ENCODE measurements around the gene IL17A.

Gene IL17A

GRCh38 chr6:52149076-52149475 lies 37.1 kb upstream of the IL17A start:
- Histone ChIP-seq H3K4me2 (ENCODE audit: low read length) (no peak overlapping the region), H3K27ac (ENCODE audit: low read depth, low read length, poor library complexity, severe bottlenecking) (no peak overlapping the region), H3K4me1 (ENCODE audit: insufficient read depth, low read length, severe bottlenecking) (no peaks in the 10 kb centered on the region), H3K9me3 (ENCODE audit: low read length) (no peaks in the 10 kb centered on the region), H3K36me3 (ENCODE audit: insufficient read depth, low read length) (no peaks in the 10 kb centered on the region), H3K27me3 (ENCODE audit: insufficient read depth, low read length) (no peaks in the 10 kb centered on the region), H2AFZ (ENCODE audit: low read length) (no peak overlapping the region), H3K9ac (ENCODE audit: low read length) (no peak overlapping the region), H3K4me3 (ENCODE audit: low read depth, low read length, poor library complexity, severe bottlenecking) (no peak overlapping the region), H3K9me2 (ENCODE audit: low read depth, low read length) (no peaks in the 10 kb centered on the region), H3K79me2 (ENCODE audit: insufficient read depth, low read length) (no peaks in the 10 kb centered on the region), H3F3A (ENCODE audit: insufficient read depth, low read length) (no peaks in the 10 kb centered on the region), H4K20me1 (ENCODE audit: insufficient read depth, low read length) (no peaks in the 10 kb centered on the region)
- TF ChIP-seq EZH2 (IDR thresholded peaks at IDR 0.05; ENCODE audit: borderline replicate concordance, low read length): no peak
- TF ChIP-seq CTCF (IDR thresholded peaks at IDR 0.05; ENCODE audit: low read length): no peak

GRCh38 chr6:52149949-52150348 lies 36.2 kb upstream of the IL17A start:
- Histone ChIP-seq H4K20me1 (ENCODE audit: insufficient read depth, low read length) (no peaks in the 10 kb centered on the region), H3K4me2 (ENCODE audit: low read length) (no peak overlapping the region), H3K79me2 (ENCODE audit: insufficient read depth, low read length) (no peaks in the 10 kb centered on the region), H2AFZ (ENCODE audit: low read length) (no peak overlapping the region), H3K4me1 (ENCODE audit: insufficient read depth, low read length, severe bottlenecking) (no peaks in the 10 kb centered on the region), H3K36me3 (ENCODE audit: insufficient read depth, low read length) (no peaks in the 10 kb centered on the region), H3K9me3 (ENCODE audit: low read length) (no peaks in the 10 kb centered on the region), H3F3A (ENCODE audit: insufficient read depth, low read length) (no peaks in the 10 kb centered on the region), H3K4me3 (ENCODE audit: low read depth, low read length, poor library complexity, severe bottlenecking) (no peak overlapping the region), H3K9ac (ENCODE audit: low read length) (no peak overlapping the region), H3K27ac (ENCODE audit: low read depth, low read length, poor library complexity, severe bottlenecking) (no peak overlapping the region), H3K27me3 (ENCODE audit: insufficient read depth, low read length) (no peaks in the 10 kb centered on the region), H3K9me2 (ENCODE audit: low read depth, low read length) (no peaks in the 10 kb centered on the region)
- TF ChIP-seq EZH2 (IDR thresholded peaks at IDR 0.05; ENCODE audit: borderline replicate concordance, low read length) (no peak), CTCF (IDR thresholded peaks at IDR 0.05; ENCODE audit: low read length) (no peak)

- no peaks in the 10 kb centered on the region for H3F3A ChIP-seq (ENCODE audit: insufficient read depth, low read length)
- H3K79me2 ChIP-seq (ENCODE audit: insufficient read depth, low read length): no peaks in the 10 kb centered on the region
- H3K4me2 ChIP-seq (ENCODE audit: low read length): no peak overlapping the region
- no peak overlapping the region for H3K27ac ChIP-seq (ENCODE audit: low read depth, low read length, poor library complexity, severe bottlenecking)
- H4K20me1 ChIP-seq (ENCODE audit: insufficient read depth, low read length): no peaks in the 10 kb centered on the region
- no peak overlapping the region for H3K4me3 ChIP-seq (ENCODE audit: low read depth, low read length, poor library complexity, severe bottlenecking)
- H3K9me2 ChIP-seq (ENCODE audit: low read depth, low read length): no peaks in the 10 kb centered on the region
- H3K9me3 ChIP-seq (ENCODE audit: low read length): no peaks in the 10 kb centered on the region
- H3K9ac ChIP-seq (ENCODE audit: low read length): no peak overlapping the region
- H3K4me1 ChIP-seq (ENCODE audit: insufficient read depth, low read length, severe bottlenecking): no peaks in the 10 kb centered on the region
- TF ChIP-seq CTCF (IDR thresholded peaks at IDR 0.05; ENCODE audit: low read length) (no peak), EZH2 (IDR thresholded peaks at IDR 0.05; ENCODE audit: borderline replicate concordance, low read length) (no peak)
- H3K36me3 ChIP-seq (ENCODE audit: insufficient read depth, low read length): no peaks in the 10 kb centered on the region
- no peak overlapping the region for H2AFZ ChIP-seq (ENCODE audit: low read length)
- no peaks in the 10 kb centered on the region for H3K27me3 ChIP-seq (ENCODE audit: insufficient read depth, low read length)
Measured at GRCh38 chr6:52152070-52152423, 34.1 kb upstream of the IL17A start.

All from OCI-LY1 (cell line).